IMR-90 (cell line): ENCODE results near the gene FAM53B. TPM values are rescaled to one million over a fixed set of nuclear protein-coding genes. Genes with fewer than 3 reads are reported as not detected.
A peak's percentile ranks its signal among the peaks of the same experiment; 100 is the strongest.

Experiments
- ATAC-seq: fragments of 200-7000 bp; cut with Tn5 transposase; 2 replicates; pipeline ENCODE4 v1.9.1; 2020; ENCODE audit warnings: low read depth, mild to moderate bottlenecking, moderate library complexity
- BruUV-seq: library from RNA; stranded (reverse); fragments of 400-500 nt; replicated peaks from 2 replicates; lab custom pipeline; 2021; lab: Mats Ljungman, UMichigan
- CTCF ChIA-PET: fragments of 300-600 bp; formaldehyde crosslinking; extraction: SDS; loops from one replicate; lab custom pipeline; 2021; ENCODE audit warnings: antibody characterized with exemption; lab: Yijun Ruan, JAX
- POLR2A ChIA-PET: fragments of 300-600 bp; sonication (Branson Sonifier 250); formaldehyde crosslinking; loops from one replicate; lab custom pipeline; 2022; ENCODE audit warnings: antibody characterized with exemption; ENCODE audit not compliant: unreplicated experiment; lab: Charles Lee
- DNase-seq: peaks from one replicate; pipeline ENCODE4 v3.0.0; 2013
- H2AFZ ChIP-seq: replicated peaks from 2 replicates; pipeline ENCODE3; 2013; ENCODE audit warnings: low read length, mild to moderate bottlenecking; ENCODE audit not compliant: poor library complexity
- H2AK5ac ChIP-seq: 2 replicates; pipeline ENCODE4 v1.6.1; 2013; ENCODE audit warnings: low read depth, low read length, inconsistent platforms
- H2AK9ac ChIP-seq: replicated peaks from 2 replicates; pipeline ENCODE3; 2013; ENCODE audit warnings: mild to moderate bottlenecking, low read depth, low read length, moderate library complexity; ENCODE audit not compliant: poor library complexity
- H2BK120ac ChIP-seq: 2 replicates; pipeline ENCODE4 v1.6.1; 2013; ENCODE audit warnings: low read depth, low read length, inconsistent platforms
- H2BK15ac ChIP-seq: 3 replicates; pipeline ENCODE4 v1.6.1; 2013; ENCODE audit warnings: low read depth, low read length, inconsistent platforms
- H2BK20ac ChIP-seq: 2 replicates; pipeline ENCODE4 v1.6.1; 2013; ENCODE audit warnings: low read depth, mild to moderate bottlenecking, inconsistent platforms, low read length, moderate library complexity
- H2BK5ac ChIP-seq: 2 replicates; pipeline ENCODE4 v1.6.1; 2013; ENCODE audit warnings: mild to moderate bottlenecking, low read depth, low read length, inconsistent platforms; ENCODE audit not compliant: poor library complexity, severe bottlenecking
- H3K14ac ChIP-seq: replicated peaks from 2 replicates; pipeline ENCODE4 v1.6.1; 2013; ENCODE audit warnings: low read depth, low read length, inconsistent platforms
- H3K18ac ChIP-seq: 2 replicates; pipeline ENCODE4 v1.6.1; 2013; ENCODE audit warnings: low read depth, low read length, control low read depth
- H3K23ac ChIP-seq: 2 replicates; pipeline ENCODE4 v1.6.1; 2013; ENCODE audit warnings: low read depth, low read length, inconsistent platforms
- H3K27ac ChIP-seq: 2 replicates; pipeline ENCODE4 v1.5.1; 2013; ENCODE audit warnings: mild to moderate bottlenecking, control low read depth, low read length; ENCODE audit not compliant: insufficient read depth
- H3K27me3 ChIP-seq: 2 replicates; pipeline ENCODE4 v1.6.1; 2013; ENCODE audit warnings: low read length; ENCODE audit not compliant: control insufficient read depth, insufficient read depth
- H3K36me3 ChIP-seq: 2 replicates; pipeline ENCODE4 v1.6.1; 2013; ENCODE audit warnings: low read length, mixed read lengths; ENCODE audit not compliant: control insufficient read depth, insufficient read depth
- H3K4ac ChIP-seq: 2 replicates; pipeline ENCODE4 v1.6.1; 2013; ENCODE audit warnings: low read depth, low read length, inconsistent platforms
- H3K4me1 ChIP-seq: 2 replicates; pipeline ENCODE4 v1.6.1; 2013; ENCODE audit warnings: low read length, mixed read lengths; ENCODE audit not compliant: control insufficient read depth, insufficient read depth
- H3K4me2 ChIP-seq: 2 replicates; pipeline ENCODE4 v1.6.1; 2013; ENCODE audit warnings: low read depth, mild to moderate bottlenecking, control low read depth, low read length, moderate library complexity
- H3K4me3 ChIP-seq: 2 replicates; pipeline ENCODE4 v1.5.1; 2013; ENCODE audit warnings: low read depth, mild to moderate bottlenecking, control low read depth, low read length, moderate library complexity; ENCODE audit not compliant: insufficient read depth
- H3K56ac ChIP-seq: 2 replicates; pipeline ENCODE4 v1.6.1; 2013; ENCODE audit warnings: low read length, inconsistent platforms; ENCODE audit not compliant: insufficient read depth; ENCODE audit errors: extremely low read depth
- H3K79me1 ChIP-seq, 2 experiments: 2 replicates each; pipeline ENCODE4 v1.6.1; 2013; ENCODE audit warnings: low read length in 2 of 2, inconsistent platforms in 1 of 2, low read depth in 1 of 2
- H3K9ac ChIP-seq: 2 replicates; pipeline ENCODE4 v1.6.1; 2013; ENCODE audit warnings: low read depth, low read length, control low read depth
- H3K9me1 ChIP-seq: 2 replicates; pipeline ENCODE4 v1.6.1; 2013; ENCODE audit warnings: low read length, inconsistent platforms; ENCODE audit not compliant: insufficient read depth
- H3K9me3 ChIP-seq: 2 replicates; pipeline ENCODE4 v1.6.1; 2013; ENCODE audit warnings: low read length; ENCODE audit not compliant: control insufficient read depth, insufficient read depth
- H4K20me1 ChIP-seq: 2 replicates; pipeline ENCODE4 v1.6.1; 2013; ENCODE audit warnings: low read length, inconsistent platforms; ENCODE audit not compliant: insufficient read depth
- H4K5ac ChIP-seq: 2 replicates; pipeline ENCODE4 v1.6.1; 2013; ENCODE audit warnings: mild to moderate bottlenecking, low read depth, low read length, control low read depth
- H4K8ac ChIP-seq, 2 experiments: 2 replicates each; pipeline ENCODE4 v1.6.1; 2013; ENCODE audit warnings: low read depth in 2 of 2, low read length in 2 of 2, control low read depth in 1 of 2, inconsistent platforms in 1 of 2
- H4K91ac ChIP-seq: 2 replicates; pipeline ENCODE4 v1.6.1; 2013; ENCODE audit warnings: low read depth, low read length, inconsistent platforms; ENCODE audit not compliant: insufficient read depth
- RAD21 ChIP-seq: IDR thresholded peaks from 2 replicates; pipeline ENCODE4 v1.6.1; 2012; ENCODE audit warnings: low read length, improper control_type of control experiment
- RCOR1 ChIP-seq: IDR thresholded peaks from 2 replicates; pipeline ENCODE4 v1.6.1; 2012; ENCODE audit warnings: mild to moderate bottlenecking, low read length, improper control_type of control experiment; ENCODE audit not compliant: insufficient replicate concordance
- WGBS, 2 experiments: methylation state at CpG; one replicate each; pipeline versions ENCODE4 v1.1.5 to v1.1.7; 2013; ENCODE audit warnings: missing lambda C conversion rate in 2 of 2; ENCODE audit not compliant: insufficient read length in 1 of 2; ENCODE audit errors: extremely low coverage in 2 of 2; 5-methylcytosine and 5-hydroxymethylcytosine counted together
- dilution Hi-C: fragments of 300-500 bp; cut with HindIII; formaldehyde crosslinking; loops from one replicate; pipeline ENCODE4 v1.14.3; 2018; ENCODE audit warnings: low sequenced_read_pairs; ENCODE audit not compliant: unreplicated experiment
- in situ Hi-C: fragments of 300-500 bp; cut with MboI; formaldehyde crosslinking; loops from 3 replicates; pipeline ENCODE4 v1.14.3; 2019; ENCODE audit warnings: low sequenced_read_pairs, inconsistent platforms, mixed read lengths
- intact Hi-C: fragments of 100-400 bp; cut with micrococcal nuclease; formaldehyde crosslinking; loops from 2 replicates; pipeline ENCODE4 v1.10.0; 2022
- polyA plus RNA-seq, 3 experiments: library from polyadenylated mRNA; depleted of rRNA; stranded (reverse); fragments of >200 nt; gene quantifications; 2 replicates each; pipeline ENCODE4 v1.2.3, GENCODE V29; 2012; ENCODE audit warnings: low replicate concordance in 1 of 3
- total RNA-seq: library from RNA; depleted of rRNA; stranded (reverse); fragments of >200 nt; gene quantifications from 2 replicates; pipeline ENCODE4 v1.2.3, GENCODE V29; 2012
- TF ChIP-seq, protein P1 (sequence below): conservative IDR thresholded peaks from 2 replicates; pipeline ENCODE4 v1.5.1; 2012; ENCODE audit warnings: mild to moderate bottlenecking, low read depth, low read length, improper control_type of control experiment

Gene FAM53B
- total and polyA plus RNA-seq, 2 of the 4 experiments (the other 2 are of a cell fraction), result 3.8 to 5.7 TPM

DNA sequence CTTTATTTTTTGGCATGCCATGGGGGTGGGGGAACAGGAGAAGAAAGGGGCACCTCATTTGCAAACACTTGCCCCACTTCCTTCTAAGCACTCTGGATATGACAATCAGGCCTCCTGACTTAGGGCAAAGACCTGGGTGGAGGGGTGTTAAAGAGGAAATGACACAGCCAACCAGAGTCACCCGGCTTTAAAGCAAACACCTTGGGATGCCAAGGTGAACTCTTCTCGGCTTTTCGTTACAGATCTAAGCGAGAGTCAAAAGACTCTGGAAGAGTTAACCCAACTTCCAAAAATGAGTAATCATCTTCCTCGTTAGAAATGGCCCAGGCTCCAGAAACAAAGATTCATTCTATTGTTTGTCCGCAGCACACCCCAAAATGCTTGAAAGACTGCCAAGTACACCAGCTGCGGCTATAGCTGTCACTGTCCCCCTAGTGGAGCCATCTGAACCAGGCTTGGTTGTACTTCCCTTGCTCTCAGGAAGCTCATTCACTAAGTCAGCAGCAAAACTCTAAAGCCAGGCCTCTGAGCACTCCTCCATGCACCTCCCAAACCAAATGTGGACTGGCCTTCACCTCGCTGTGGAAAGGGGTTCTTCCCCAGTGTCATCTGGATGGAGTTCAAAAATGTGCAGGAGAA lies 24.8 kb downstream of the FAM53B start:
- WGBS, 2 experiments, result no CpG with 5 or more reads among the region's 8 CpGs
- no peaks in the 10 kb centered on the region for H3K36me3 ChIP-seq
- ChIA-PET POLR2A (no interaction called here), CTCF (interaction anchor here (0.9 to 1.5 kb wide), 2 partner anchors 14 to 26 kb away, joined by 3 read pairs; no protein-coding TSS in a partner anchor)
- H3K4me3 ChIP-seq, result no peak overlapping the region
- H3K27ac ChIP-seq, result no peak overlapping the region
- peak; percentile 41; the same call in 1 of the 2 replicates for ATAC-seq
- H4K91ac ChIP-seq, result no peak overlapping the region
- H2BK120ac ChIP-seq, result no peak overlapping the region
- H2BK20ac ChIP-seq, result no peak overlapping the region
- H3K14ac ChIP-seq, result no peak overlapping the region
- no peak overlapping the region for H4K5ac ChIP-seq
- H4K8ac ChIP-seq, result no peak overlapping the region
- H3K79me1 ChIP-seq, result peaks cover 13 to 16% of the 10 kb centered on the region in 2 experiments; a peak in 1 of 4 replicates
- no peak overlapping the region for H3K18ac ChIP-seq
- no peak overlapping the region for H2AFZ ChIP-seq
- no TSS peak for BruUV-seq
- H3K23ac ChIP-seq, result no peak overlapping the region
- H2AK5ac ChIP-seq, result no peak overlapping the region
- intact Hi-C loops (no loop called here), in situ Hi-C loops (no loop called here), dilution Hi-C loops (no loop called here)
- no peak overlapping the region for H2BK15ac ChIP-seq
- TF ChIP-seq, protein P1, sequence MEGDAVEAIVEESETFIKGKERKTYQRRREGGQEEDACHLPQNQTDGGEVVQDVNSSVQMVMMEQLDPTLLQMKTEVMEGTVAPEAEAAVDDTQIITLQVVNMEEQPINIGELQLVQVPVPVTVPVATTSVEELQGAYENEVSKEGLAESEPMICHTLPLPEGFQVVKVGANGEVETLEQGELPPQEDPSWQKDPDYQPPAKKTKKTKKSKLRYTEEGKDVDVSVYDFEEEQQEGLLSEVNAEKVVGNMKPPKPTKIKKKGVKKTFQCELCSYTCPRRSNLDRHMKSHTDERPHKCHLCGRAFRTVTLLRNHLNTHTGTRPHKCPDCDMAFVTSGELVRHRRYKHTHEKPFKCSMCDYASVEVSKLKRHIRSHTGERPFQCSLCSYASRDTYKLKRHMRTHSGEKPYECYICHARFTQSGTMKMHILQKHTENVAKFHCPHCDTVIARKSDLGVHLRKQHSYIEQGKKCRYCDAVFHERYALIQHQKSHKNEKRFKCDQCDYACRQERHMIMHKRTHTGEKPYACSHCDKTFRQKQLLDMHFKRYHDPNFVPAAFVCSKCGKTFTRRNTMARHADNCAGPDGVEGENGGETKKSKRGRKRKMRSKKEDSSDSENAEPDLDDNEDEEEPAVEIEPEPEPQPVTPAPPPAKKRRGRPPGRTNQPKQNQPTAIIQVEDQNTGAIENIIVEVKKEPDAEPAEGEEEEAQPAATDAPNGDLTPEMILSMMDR, result peak; percentile 22; the same call in 1 of the 2 replicates
- TF ChIP-seq RCOR1 (no peak), RAD21 (peak; percentile 10; the same call in 1 of the 2 replicates)
- H3K4ac ChIP-seq, result no peak overlapping the region
- H3K56ac ChIP-seq, result no peak overlapping the region
- H3K9me1 ChIP-seq, result no peaks in the 10 kb centered on the region; the same call in 1 of the 2 replicates
- peaks cover 5% of the 10 kb centered on the region; the same call in 1 of the 2 replicates for H3K4me1 ChIP-seq
- H3K9ac ChIP-seq, result no peak overlapping the region
- peaks cover 6% of the 10 kb centered on the region; the same call in 1 of the 2 replicates for H4K20me1 ChIP-seq
- H2BK5ac ChIP-seq, result no peak overlapping the region
- no peak overlapping the region for H2AK9ac ChIP-seq
- no peak overlapping the region for H3K4me2 ChIP-seq
- H3K27me3 ChIP-seq, result no peaks in the 10 kb centered on the region
- no peaks in the 10 kb centered on the region for H3K9me3 ChIP-seq
- DNase-seq, result peak; percentile 52
